HT-29 (cell line): Measurements from ENCODE around the gene DLG3. TPM values are rescaled to one million over a fixed set of nuclear protein-coding genes. Genes with fewer than 3 reads are reported as not detected.
A peak's percentile ranks its signal among the peaks of the same experiment; 100 is the strongest.
"Not testable (repeated sequence)": the region's sequence is repeated elsewhere in the genome, so short reads cannot be mapped to it uniquely, and the experiment has no call there.

Experiments
- DNase-seq: peaks from one replicate; pipeline ENCODE4 v3.0.0-alpha.2; 2015; ENCODE audit warnings: low spot score
- small RNA-seq: library from RNA; depleted of rRNA; stranded (forward); fragments of <200 nt; gene quantifications from one replicate; pipeline ENCODE3, GENCODE V24; 2014
- total RNA-seq: library from RNA; depleted of rRNA; stranded (reverse); fragments of >200 nt; shearing (Covaris generic); gene quantifications from 2 replicates; pipeline ENCODE4 v1.2.3, GENCODE V29; 2014; rRNA removed

Gene DLG3
- total RNA-seq, 1 experiment from 2014 or later = 55.6 TPM

GRCh38 chrX:70515692-70516091 is 71.1 kb downstream of the DLG3 start:
- DNase-seq = not testable (repeated sequence)

GRCh38 chrX:70525733-70526132 is 81.1 kb downstream of the DLG3 start:
- peak; percentile 82 for DNase-seq

GRCh38 chrX:70527053-70527452 is 82.4 kb downstream of the DLG3 start:
- peak; percentile 48 for DNase-seq

GRCh38 chrX:70527610-70528345 is 83.1 kb downstream of the DLG3 start:
- no peak for DNase-seq

GRCh38 chrX:70535198-70535597 is 90.6 kb downstream of the DLG3 start:
- no peak for DNase-seq

GRCh38 chrX:70549429-70549828 is 104.8 kb downstream of the DLG3 start:
- no peak for DNase-seq

GRCh38 chrX:70552130-70552704 is 107.6 kb downstream of the DLG3 start:
- DNase-seq = no peak

GRCh38 chrX:70553516-70553915 is 108.9 kb downstream of the DLG3 start:
- DNase-seq = peak; percentile 12

- peak; percentile 50 for DNase-seq
Observed at GRCh38 chrX:70554081-70554480, 109.4 kb downstream of the DLG3 start.

GRCh38 chrX:70554523-70554922 is 109.9 kb downstream of the DLG3 start:
- no peak for DNase-seq

GRCh38 chrX:70554948-70555347 is 110.3 kb downstream of the DLG3 start:
- DNase-seq = no peak

Small RNAs within 50 kb of the gene (small RNA-seq; reads per million reads assigned to genes)
- gene RNU4-81P = 0.29 reads per million
- 0.79 reads per million, percentile 18 among the genes with 10 or more reads in this experiment for gene RNY4P23

Other genes with a start within 250 kb of the DLG3 start
- gene AWAT1, start 210.2 kb upstream of the DLG3 start, total RNA-seq = not detected in 2 replicates
- gene P2RY4, start 184.6 kb upstream of the DLG3 start, total RNA-seq = not detected in 2 replicates
- not detected in 2 replicates for gene ARR3, start 176.5 kb upstream of the DLG3 start, total RNA-seq
- gene RAB41, start 162.7 kb upstream of the DLG3 start, total RNA-seq = not detected in 2 replicates
- 43.1 and 52.3 TPM in 2 replicates for gene PDZD11, start 154.9 kb upstream of the DLG3 start, total RNA-seq
- gene KIF4A, start 154.7 kb upstream of the DLG3 start, total RNA-seq = 20.1 and 21.7 TPM in 2 replicates
- gene GDPD2, start 21.5 kb upstream of the DLG3 start, total RNA-seq = not detected in 2 replicates